ENCODE measurements around the gene ITPK1. TPM values are rescaled to one million over a fixed set of nuclear protein-coding genes. Genes with fewer than 3 reads are reported as not detected.

ITPK1 gene
- total and polyA plus RNA-seq, 2 experiments from 2014 or later, result 35.9 to 101 TPM

DNA sequence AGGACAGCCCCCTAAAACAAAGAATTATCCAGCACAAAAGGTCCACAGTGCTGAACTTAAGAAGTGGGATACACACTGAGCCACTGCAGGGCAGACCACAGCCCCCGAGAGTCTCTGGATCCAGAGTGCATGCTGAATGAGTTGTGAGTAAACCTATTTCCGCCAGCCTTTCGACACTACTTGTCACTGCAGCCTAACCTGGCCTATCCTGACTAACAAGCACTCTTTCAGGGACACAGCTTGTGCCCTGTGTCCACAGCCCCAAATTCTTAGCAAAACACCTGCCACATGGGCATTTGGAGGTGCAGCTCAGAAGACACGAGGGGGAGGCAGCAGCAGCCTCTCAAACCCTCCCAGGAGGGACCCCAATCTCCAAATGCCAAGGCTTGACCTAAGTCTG lies 31.3 kb downstream of the ITPK1 start:
- Mint-ChIP-seq H3K27ac (peak overlapping the region; percentile 36; the same call in 1 of the 2 replicates), H3K27me3 (ENCODE audit: insufficient read depth, low read depth, poor library complexity) (peaks cover 12% of the 10 kb centered on the region), H3K4me1 (peaks cover 32% of the 10 kb centered on the region), H3K4me3 (no peak overlapping the region), H3K9me3 (no peaks in the 10 kb centered on the region; the same call in 2 of the 3 replicates), H3K36me3 (ENCODE audit: low read depth) (peaks cover 24% of the 10 kb centered on the region)
- Histone ChIP-seq H3K79me2 (replicated peaks; ENCODE audit: insufficient read depth) (peaks cover 98% of the 10 kb centered on the region), H3K9me2 (ENCODE audit: insufficient read depth) (no peaks in the 10 kb centered on the region), H3K4me3 (no peak overlapping the region), H3K27ac (ENCODE audit: low read depth) (no peak overlapping the region), H3K27me3 (ENCODE audit: insufficient read depth) (no peaks in the 10 kb centered on the region), H3K4me1 (ENCODE audit: insufficient read depth) (peaks cover 15% of the 10 kb centered on the region), H3K4me2 (no peak overlapping the region), H3F3A (replicated peaks; ENCODE audit: low read depth) (no peaks in the 10 kb centered on the region), H3K36me3 (ENCODE audit: insufficient read depth) (no peaks in the 10 kb centered on the region), H2AFZ (no peak overlapping the region), H4K20me1 (replicated peaks; ENCODE audit: insufficient read depth) (peaks cover 22% of the 10 kb centered on the region)
- TF ChIP-seq ZNF462 (CRISPR knock-in tag; IDR thresholded peaks at IDR 0.05), result no peak
- TF ChIP-seq ETS1 (IDR thresholded peaks at IDR 0.05), result no peak
- TF ChIP-seq STAT1 (IDR thresholded peaks at IDR 0.05; ENCODE audit: unreplicated experiment), result no peak
- TF ChIP-seq CREB1 (CRISPR knock-in tag; IDR thresholded peaks at IDR 0.05; ENCODE audit: low read depth), result no peak
- TF ChIP-seq EZH2phosphoT487 (IDR thresholded peaks at IDR 0.05; ENCODE audit: unreplicated experiment), result no peak
- TF ChIP-seq ZNF114 (CRISPR knock-in tag; IDR thresholded peaks at IDR 0.05), result no peak
- no peak for TF ChIP-seq JUNB (IDR thresholded peaks at IDR 0.05; ENCODE audit: unreplicated experiment)
- no peak for TF ChIP-seq ZNF331 (CRISPR knock-in tag; IDR thresholded peaks at IDR 0.05; ENCODE audit: low read depth)
- TF ChIP-seq, protein P1, sequence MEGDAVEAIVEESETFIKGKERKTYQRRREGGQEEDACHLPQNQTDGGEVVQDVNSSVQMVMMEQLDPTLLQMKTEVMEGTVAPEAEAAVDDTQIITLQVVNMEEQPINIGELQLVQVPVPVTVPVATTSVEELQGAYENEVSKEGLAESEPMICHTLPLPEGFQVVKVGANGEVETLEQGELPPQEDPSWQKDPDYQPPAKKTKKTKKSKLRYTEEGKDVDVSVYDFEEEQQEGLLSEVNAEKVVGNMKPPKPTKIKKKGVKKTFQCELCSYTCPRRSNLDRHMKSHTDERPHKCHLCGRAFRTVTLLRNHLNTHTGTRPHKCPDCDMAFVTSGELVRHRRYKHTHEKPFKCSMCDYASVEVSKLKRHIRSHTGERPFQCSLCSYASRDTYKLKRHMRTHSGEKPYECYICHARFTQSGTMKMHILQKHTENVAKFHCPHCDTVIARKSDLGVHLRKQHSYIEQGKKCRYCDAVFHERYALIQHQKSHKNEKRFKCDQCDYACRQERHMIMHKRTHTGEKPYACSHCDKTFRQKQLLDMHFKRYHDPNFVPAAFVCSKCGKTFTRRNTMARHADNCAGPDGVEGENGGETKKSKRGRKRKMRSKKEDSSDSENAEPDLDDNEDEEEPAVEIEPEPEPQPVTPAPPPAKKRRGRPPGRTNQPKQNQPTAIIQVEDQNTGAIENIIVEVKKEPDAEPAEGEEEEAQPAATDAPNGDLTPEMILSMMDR (conservative IDR thresholded peaks at IDR 0.05; ENCODE audit: low read depth in 2 of 2), result no peak
- no peak for TF ChIP-seq POLR2AphosphoS5 (IDR thresholded peaks at IDR 0.05; ENCODE audit: low read depth)
- TF ChIP-seq NANOG (IDR thresholded peaks at IDR 0.05; ENCODE audit: borderline replicate concordance), result no peak
- no peak for TF ChIP-seq REST (IDR thresholded peaks at IDR 0.05; ENCODE audit: unreplicated experiment)
- TF ChIP-seq EZH2 (IDR thresholded peaks at IDR 0.05; ENCODE audit: low read depth, unreplicated experiment), result no peak
- ATAC-seq (no peak), DNase-seq (ENCODE audit: low spot score) (no peak)

Data from GM23338 (cell line).